A549 treated with Hydrocortisone at 1 μM for 4 hours (cell line): ENCODE measurements around the gene SANBR. TPM values are rescaled to one million over a fixed set of nuclear protein-coding genes. Genes with fewer than 3 reads are reported as not detected.

ENCODE experiments used
- total RNA-seq: library from RNA; stranded (reverse); fragments of 200-300 nt; extraction: Qiagen RNA extraction; gene quantifications from 5 replicates; pipeline ENCODE4 v1.2.3, GENCODE V29; 2022

The SANBR gene
- 9.2 to 14.0 TPM (median 13.6 TPM) in 5 replicates for total RNA-seq

GRCh38 chr2:61065714-61066709 is at the start of gene SANBR:
TSS of gene SANBR (plus strand) at chr2:61065871. CDS start at chr2:61070351, 4,480 bp downstream.

GRCh38 chr2:61017556-61018317 is 47.9 kb upstream of the SANBR start, which contains the start of the genes PEX13 and PUS10:
TSS of gene PEX13 (plus strand) at chr2:61017720. CDS start at chr2:61017760, 40 bp downstream.
TSS of gene PUS10 (minus strand) at chr2:61018255. CDS start at chr2:61011890, 6,365 bp downstream.

Other genes with a start within 250 kb of the SANBR start
- 1.3 to 2.8 TPM (median 2.5 TPM) in 5 replicates for gene REL, start 184.3 kb upstream of the SANBR start, total RNA-seq
- gene PEX13, start 48.2 kb upstream of the SANBR start, total RNA-seq: 13.9 to 17.9 TPM (median 15.0 TPM) in 5 replicates
- gene PUS10, start 47.6 kb upstream of the SANBR start, total RNA-seq: 1.8 to 3.4 TPM (median 2.5 TPM) in 5 replicates
- 15.3 to 22.5 TPM (median 16.4 TPM) in 5 replicates for gene C2orf74, start 96.3 kb downstream of the SANBR start, total RNA-seq